Keratinocyte (primary cell): ENCODE results near the gene SPIN1. TPM values are rescaled to one million over a fixed set of nuclear protein-coding genes. Genes with fewer than 3 reads are reported as not detected.

Source experiments
- DNase-seq: peaks from one replicate; pipeline ENCODE4 v3.0.0-alpha.2; 2011; ENCODE audit warnings: low read depth, missing footprints, low spot score
- FAIRE-seq: peaks from 2 replicates; lab custom pipeline; 2011; peaks lifted over from hg19 to GRCh38; lab: Jason Lieb, UNC
- H2AFZ ChIP-seq: 2 replicates; pipeline ENCODE4 v1.6.0; 2012; ENCODE audit warnings: low read length, control low read depth, inconsistent platforms; ENCODE audit not compliant: control insufficient read depth
- H3K27ac ChIP-seq: 2 replicates; pipeline ENCODE4 v1.5.1; 2011; ENCODE audit warnings: low read length; ENCODE audit not compliant: control insufficient read depth, insufficient read depth
- H3K27me3 ChIP-seq: 3 replicates; pipeline ENCODE4 v1.6.0; 2011; ENCODE audit warnings: low read length; ENCODE audit not compliant: control insufficient read depth, insufficient read depth; ENCODE audit errors: extremely low read depth
- H3K36me3 ChIP-seq, 2 experiments: 2 replicates in 1 of 2; 3 replicates in 1 of 2; pipeline ENCODE4 v1.5.1; 2011; ENCODE audit warnings: low read length in 2 of 2, mild to moderate bottlenecking in 1 of 2; ENCODE audit not compliant: control insufficient read depth in 2 of 2, insufficient read depth in 2 of 2; ENCODE audit errors: extremely low read depth in 1 of 2
- H3K4me1 ChIP-seq: 3 replicates; pipeline ENCODE4 v1.5.1; 2011; ENCODE audit warnings: low read length; ENCODE audit not compliant: control insufficient read depth, insufficient read depth; ENCODE audit errors: extremely low read depth
- H3K4me2 ChIP-seq: 3 replicates; pipeline ENCODE4 v1.6.0; 2011; ENCODE audit warnings: low read depth, low read length; ENCODE audit not compliant: control insufficient read depth, insufficient read depth; ENCODE audit errors: extremely low read depth
- H3K4me3 ChIP-seq, 3 experiments: fragments of 200-600 bp in 1 of 3; sonication (generic) in 1 of 3; 2 replicates in 2 of 3; 3 replicates in 1 of 3; pipeline ENCODE4 v1.5.1; 2011 to 2016; ENCODE audit warnings: low read length in 3 of 3, mild to moderate bottlenecking in 3 of 3, control low read depth in 2 of 3, inconsistent platforms in 1 of 3, low read depth in 1 of 3, mixed read lengths in 1 of 3, mixed run types in 1 of 3, moderate library complexity in 1 of 3; ENCODE audit not compliant: control insufficient read depth in 2 of 3, insufficient read depth in 2 of 3; ENCODE audit errors: extremely low read depth in 1 of 3
- H3K79me2 ChIP-seq: 2 replicates; pipeline ENCODE4 v1.6.0; 2012; ENCODE audit warnings: low read length; ENCODE audit not compliant: control insufficient read depth, insufficient read depth
- H3K9ac ChIP-seq: 3 replicates; pipeline ENCODE4 v1.6.0; 2011; ENCODE audit warnings: low read length; ENCODE audit not compliant: control insufficient read depth, insufficient read depth; ENCODE audit errors: extremely low read depth
- H3K9me1 ChIP-seq: 3 replicates; pipeline ENCODE4 v1.6.0; 2011; ENCODE audit warnings: low read length; ENCODE audit not compliant: control insufficient read depth, insufficient read depth; ENCODE audit errors: extremely low read depth
- H3K9me3 ChIP-seq: 2 replicates; pipeline ENCODE4 v1.5.1; 2012; ENCODE audit warnings: low read depth, low read length; ENCODE audit not compliant: control insufficient read depth
- H4K20me1 ChIP-seq: 3 replicates; pipeline ENCODE4 v1.6.0; 2011; ENCODE audit warnings: low read length; ENCODE audit not compliant: control insufficient read depth, insufficient read depth; ENCODE audit errors: extremely low read depth
- CTCF ChIP-seq, 3 experiments: IDR thresholded peaks in 1 of 3; conservative IDR thresholded peaks in 1 of 3; optimal IDR thresholded peaks in 1 of 3; 2 replicates in 2 of 3; 3 replicates in 1 of 3; pipeline versions ENCODE3 to v1.5.1; 2011; ENCODE audit warnings: low read length in 3 of 3, mild to moderate bottlenecking in 3 of 3, moderate library complexity in 2 of 3, control low read depth in 1 of 3, inconsistent platforms in 1 of 3; ENCODE audit not compliant: insufficient read depth in 2 of 3; ENCODE audit errors: extremely low read depth in 1 of 3
- EZH2 ChIP-seq: IDR thresholded peaks from one replicate; pipeline ENCODE4 v1.6.1; 2012; ENCODE audit warnings: inconsistent platforms, mild to moderate bottlenecking, low read length, moderate library complexity
- dilution Hi-C: fragments of 300-500 bp; cut with MboI; formaldehyde crosslinking; loops from one replicate; pipeline ENCODE4 v1.7.0; 2020; ENCODE audit warnings: low sequenced_read_pairs; ENCODE audit not compliant: extremely low pct_ligation_motif_present
- polyA plus RNA-seq, 5 experiments: library from polyadenylated mRNA; depleted of rRNA in 3 of 5; stranded (reverse) in 3 of 5; stranded (forward) in 1 of 5; unstranded in 1 of 5; fragments of >200 nt; gene quantifications; 1 replicate in 1 of 5; 2 replicates in 3 of 5; 3 replicates in 1 of 5; pipeline versions ENCODE4 v1.2.1 to v1.2.3, GENCODE V29; 2011 to 2012; ENCODE audit warnings: missing spikeins in 2 of 5, low read depth in 1 of 5, low replicate concordance in 1 of 5

The SPIN1 gene
- polyA plus RNA-seq, 1 donor (not counting 4 experiments of a cell fraction or from before 2014, with no cell fraction given) = 68.8 TPM

GRCh38 chr9:88390371-88390990, 2.2 kb downstream of the SPIN1 start:
- dilution Hi-C loops = no loop called here
- no peak for FAIRE-seq
- H3K9ac ChIP-seq = no peak overlapping the region

DNA sequence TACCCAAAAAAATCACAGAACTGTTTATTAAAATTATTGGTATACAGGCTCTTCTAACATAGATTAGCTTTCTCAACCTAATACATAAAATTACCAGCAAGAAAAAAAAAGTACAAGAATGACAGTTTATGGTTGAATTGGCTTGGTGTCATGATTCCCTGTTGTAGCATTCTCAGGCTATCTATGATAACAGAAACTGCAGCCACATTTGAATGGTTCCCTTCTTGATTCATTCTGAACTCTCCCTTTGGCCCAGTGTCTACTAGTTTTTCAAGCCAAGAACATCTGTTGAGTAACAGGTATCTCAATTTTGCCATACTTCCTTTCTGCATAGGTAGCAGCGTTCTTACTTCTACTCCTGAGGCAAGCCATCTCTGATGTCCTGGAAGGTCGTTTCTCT, 3.0 kb downstream of the SPIN1 start:
- Histone ChIP-seq H3K27ac (no peak overlapping the region), H2AFZ (no peak overlapping the region), H3K9me1 (peaks cover 3% of the 10 kb centered on the region), H3K4me3 (no peak overlapping the region), H3K9me3 (no peaks in the 10 kb centered on the region), H3K4me2 (no peak overlapping the region), H3K9ac (no peak overlapping the region), H3K27me3 (no peaks in the 10 kb centered on the region), H3K36me3 (peaks cover 0 to 4% of the 10 kb centered on the region in 2 experiments), H3K79me2 (peaks cover 84% of the 10 kb centered on the region), H4K20me1 (no peaks in the 10 kb centered on the region), H3K4me1 (peaks cover 13% of the 10 kb centered on the region)
- dilution Hi-C loops = no loop called here
- DNase-seq (no peak), FAIRE-seq (no peak)
- TF ChIP-seq CTCF (optimal IDR thresholded peaks at IDR 0.05 in 1 of 3, IDR thresholded peaks at IDR 0.05 in 1 of 3, conservative IDR thresholded peaks at IDR 0.05 in 1 of 3; ENCODE audit: extremely low read depth in 1 of 3, insufficient read depth in 2 of 3, low read length in 3 of 3) = no peak
- no peak for TF ChIP-seq EZH2

More at GRCh38 chr9:88390371-88390990, 2.2 kb downstream of the SPIN1 start:
- H3K27ac ChIP-seq = peak overlapping the region; percentile 13
- H3K4me3 ChIP-seq = peak overlapping the region in 2 of 3 experiments; percentile 36 to 94
- peaks cover 13% of the 10 kb centered on the region for H3K4me1 ChIP-seq
- no peak for TF ChIP-seq EZH2
- TF ChIP-seq CTCF (optimal IDR thresholded peaks at IDR 0.05 in 1 of 3, IDR thresholded peaks at IDR 0.05 in 1 of 3, conservative IDR thresholded peaks at IDR 0.05 in 1 of 3; ENCODE audit: extremely low read depth in 1 of 3, insufficient read depth in 2 of 3, low read length in 3 of 3) = no peak
- H3K9me3 ChIP-seq = no peaks in the 10 kb centered on the region
- H4K20me1 ChIP-seq = no peaks in the 10 kb centered on the region
- H3K4me2 ChIP-seq = peak overlapping the region; percentile 89
- H3K79me2 ChIP-seq = peaks cover 80% of the 10 kb centered on the region
- H2AFZ ChIP-seq = no peak overlapping the region
- no peaks in the 10 kb centered on the region for H3K27me3 ChIP-seq
- H3K36me3 ChIP-seq = peaks cover 0 to 4% of the 10 kb centered on the region in 2 experiments
- DNase-seq = no peak
- H3K9me1 ChIP-seq = peaks cover 3% of the 10 kb centered on the region
